Sigmoid colon (tissue), 4 donors: ENCODE data around the gene ASCL2.

Source experiments
- POLR2AphosphoS5 ChIP-seq, 4 donors: sonication (generic); formaldehyde crosslinking; IDR thresholded peaks; one replicate each; pipeline ENCODE4 v1.6.1; 2017; ENCODE audit warnings: antibody characterized with exemption in 4 of 4
- TF ChIP-seq, protein P1 (sequence below), 4 experiments: fragments of 450-650 bp in 3 of 4; fragments of 200-600 bp in 1 of 4; IDR thresholded peaks; one replicate each; pipeline ENCODE4 v1.5.1; 2016 to 2019; ENCODE audit warnings: antibody characterized with exemption in 4 of 4, mild to moderate bottlenecking in 3 of 4, moderate library complexity in 2 of 4

GRCh38 chr11:2298131-2298794 lies 27.9 kb upstream of the ASCL2 start:
- TF ChIP-seq, protein P1, sequence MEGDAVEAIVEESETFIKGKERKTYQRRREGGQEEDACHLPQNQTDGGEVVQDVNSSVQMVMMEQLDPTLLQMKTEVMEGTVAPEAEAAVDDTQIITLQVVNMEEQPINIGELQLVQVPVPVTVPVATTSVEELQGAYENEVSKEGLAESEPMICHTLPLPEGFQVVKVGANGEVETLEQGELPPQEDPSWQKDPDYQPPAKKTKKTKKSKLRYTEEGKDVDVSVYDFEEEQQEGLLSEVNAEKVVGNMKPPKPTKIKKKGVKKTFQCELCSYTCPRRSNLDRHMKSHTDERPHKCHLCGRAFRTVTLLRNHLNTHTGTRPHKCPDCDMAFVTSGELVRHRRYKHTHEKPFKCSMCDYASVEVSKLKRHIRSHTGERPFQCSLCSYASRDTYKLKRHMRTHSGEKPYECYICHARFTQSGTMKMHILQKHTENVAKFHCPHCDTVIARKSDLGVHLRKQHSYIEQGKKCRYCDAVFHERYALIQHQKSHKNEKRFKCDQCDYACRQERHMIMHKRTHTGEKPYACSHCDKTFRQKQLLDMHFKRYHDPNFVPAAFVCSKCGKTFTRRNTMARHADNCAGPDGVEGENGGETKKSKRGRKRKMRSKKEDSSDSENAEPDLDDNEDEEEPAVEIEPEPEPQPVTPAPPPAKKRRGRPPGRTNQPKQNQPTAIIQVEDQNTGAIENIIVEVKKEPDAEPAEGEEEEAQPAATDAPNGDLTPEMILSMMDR (IDR thresholded peaks at IDR 0.05), result no peak
- TF ChIP-seq POLR2AphosphoS5 (IDR thresholded peaks at IDR 0.05), result no peak
